ENCODE data around the gene PDE1C. TPM values are rescaled to one million over a fixed set of nuclear protein-coding genes. Genes with fewer than 3 reads are reported as not detected.

The PDE1C gene
- polyA plus RNA-seq, 1 donor from 2014 or later: not detected

DNA sequence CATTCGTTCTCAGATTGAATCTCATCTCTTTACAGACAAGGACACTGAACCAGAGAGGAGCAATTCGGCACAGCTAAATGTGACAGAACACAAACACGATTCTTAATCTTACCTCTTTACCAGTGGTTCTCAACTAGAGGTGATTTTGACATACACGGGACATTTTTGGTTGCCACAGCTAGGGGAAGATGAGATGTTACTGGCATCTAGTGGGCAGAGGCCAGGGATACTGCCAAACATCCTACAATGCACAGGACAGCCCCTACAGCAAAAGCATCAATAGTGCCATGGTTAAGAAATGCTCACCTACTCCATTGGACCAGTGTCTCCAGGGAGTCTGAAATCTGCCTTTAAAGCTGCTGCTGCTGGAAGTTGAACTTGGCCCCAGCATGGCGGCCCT is 27.3 kb downstream of the PDE1C start:
- Mint-ChIP-seq H3K36me3 (peaks cover 2% of the 10 kb centered on the region), H3K27ac (no peak overlapping the region), H3K4me1 (no peaks in the 10 kb centered on the region), H3K9me3 (peaks cover 0 to 3% (median 2%) of the 10 kb centered on the region in 3 donors), H3K27me3 (no peaks in the 10 kb centered on the region), H3K4me3 (no peak overlapping the region)

DNA sequence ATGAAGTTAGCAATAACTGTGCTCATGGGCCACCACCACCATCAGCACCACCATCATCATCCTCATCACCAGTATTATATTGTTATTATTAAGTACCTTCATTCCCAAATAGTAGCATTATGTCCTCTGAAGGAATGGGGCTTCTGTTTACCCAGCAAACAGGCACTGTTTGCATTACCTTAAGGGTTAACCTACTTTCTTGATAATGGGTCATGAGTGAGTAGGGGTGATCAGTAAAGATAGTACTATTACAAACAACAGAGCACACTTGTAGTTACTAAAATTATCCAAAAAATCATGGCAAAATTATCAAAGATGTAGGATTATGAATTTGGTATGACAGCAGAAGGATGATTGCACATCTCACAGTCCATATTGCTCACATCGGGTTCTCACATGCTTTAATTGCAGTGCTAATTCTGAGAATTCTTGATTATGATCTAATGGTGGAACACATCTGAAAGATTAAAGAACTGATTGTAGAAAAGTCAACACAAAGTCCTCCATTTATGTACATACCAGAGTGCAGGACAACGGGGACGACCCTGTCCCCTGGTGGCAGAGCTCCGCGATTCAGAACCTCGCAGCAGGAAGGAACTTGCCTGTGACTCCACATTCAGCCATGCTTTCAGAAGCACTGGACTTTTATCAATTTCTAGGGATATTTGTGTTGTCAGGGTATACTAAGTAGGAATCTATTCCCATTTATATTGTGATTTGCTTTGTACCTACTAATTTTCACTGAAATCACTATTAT is 31.0 kb downstream of the PDE1C start:
- Mint-ChIP-seq H3K27me3 (peaks cover 3% of the 10 kb centered on the region), H3K27ac (no peak overlapping the region), H3K4me1 (no peaks in the 10 kb centered on the region), H3K9me3 (peaks cover 3 to 11% (median 7%) of the 10 kb centered on the region in 3 donors), H3K36me3 (peaks cover 2% of the 10 kb centered on the region), H3K4me3 (no peak overlapping the region)

DNA sequence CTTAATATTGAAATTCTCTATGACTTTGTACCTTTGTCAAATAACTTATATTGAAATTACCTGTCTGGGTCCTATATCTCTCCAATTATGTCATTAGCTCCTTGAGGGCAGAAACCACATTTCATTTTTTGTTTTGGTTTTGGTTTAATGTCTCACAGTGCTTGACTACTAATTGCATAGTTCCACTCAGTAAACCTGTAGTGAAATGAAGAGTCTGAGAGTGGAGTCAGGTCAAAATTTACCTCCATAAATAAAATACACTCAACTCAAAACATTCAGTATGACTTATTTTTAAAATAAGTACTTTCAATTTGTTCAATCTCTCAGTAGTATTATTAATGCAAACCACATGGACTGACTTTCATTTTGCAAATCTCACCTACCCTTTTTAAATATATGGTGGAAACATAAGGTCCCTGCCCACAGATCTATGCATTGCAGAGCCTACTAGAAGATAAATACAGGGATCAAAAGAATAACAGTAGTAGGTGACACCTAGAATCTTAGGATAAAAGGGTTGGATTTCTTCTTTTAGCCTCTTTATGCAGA is 32.5 kb downstream of the PDE1C start:
- peaks cover 2% of the 10 kb centered on the region for H3K36me3 Mint-ChIP-seq
- H3K27ac Mint-ChIP-seq: no peak overlapping the region
- H3K9me3 Mint-ChIP-seq: peaks cover 2 to 11% (median 7%) of the 10 kb centered on the region in 3 donors
- H3K4me1 Mint-ChIP-seq: no peaks in the 10 kb centered on the region
- H3K27me3 Mint-ChIP-seq: peaks cover 3% of the 10 kb centered on the region
- H3K4me3 Mint-ChIP-seq: no peak overlapping the region

DNA sequence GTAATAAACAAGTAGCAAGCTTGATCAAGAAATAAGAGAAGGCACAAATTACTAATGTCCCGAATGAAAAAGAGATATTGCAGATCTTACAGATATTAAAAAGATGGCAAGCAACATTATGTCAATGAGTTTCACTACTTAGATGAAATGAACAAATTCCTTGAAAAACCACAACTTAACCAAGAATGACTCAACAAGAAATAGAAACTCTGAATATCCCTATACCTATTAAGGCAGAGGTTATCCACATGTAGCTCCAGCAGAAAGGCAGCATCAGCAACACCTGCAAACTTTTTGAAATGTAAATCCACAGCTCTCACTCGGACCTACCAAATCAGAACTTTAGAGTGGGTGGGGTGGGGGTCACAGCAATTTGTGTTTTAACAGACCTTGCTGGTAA is 33.6 kb downstream of the PDE1C start:
- Mint-ChIP-seq H3K27me3 (peaks cover 3% of the 10 kb centered on the region), H3K4me3 (no peak overlapping the region)

DNA sequence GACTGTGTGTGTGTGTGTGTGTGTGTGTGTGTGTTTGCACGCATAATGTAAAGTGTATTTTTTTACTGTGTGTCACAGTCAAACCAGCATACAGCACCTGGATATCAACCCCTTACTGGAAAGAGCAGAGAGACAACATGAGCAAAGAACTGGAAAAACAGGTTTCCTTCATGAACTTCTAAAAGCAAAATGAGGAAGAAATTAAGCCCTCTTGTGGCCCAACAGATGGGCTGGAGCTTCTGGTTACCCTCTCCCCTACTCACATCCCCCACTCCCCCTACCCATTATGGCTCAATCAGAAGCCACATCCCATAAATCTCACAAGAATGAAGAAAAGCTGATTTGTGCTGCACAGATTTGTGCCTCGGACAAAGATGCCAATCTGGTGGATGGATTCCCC is 36.2 kb downstream of the PDE1C start:
- Mint-ChIP-seq H3K27me3 (peaks cover 3% of the 10 kb centered on the region), H3K9me3 (peaks cover 1 to 11% (median 7%) of the 10 kb centered on the region in 3 donors), H3K4me1 (no peaks in the 10 kb centered on the region), H3K4me3 (no peak overlapping the region), H3K27ac (no peak overlapping the region), H3K36me3 (no peaks in the 10 kb centered on the region)

More for the DNA sequence above, 33.6 kb downstream of the PDE1C start:
- Mint-ChIP-seq H3K9me3 (peaks cover 2 to 11% (median 7%) of the 10 kb centered on the region in 3 donors), H3K4me1 (no peaks in the 10 kb centered on the region), H3K27ac (no peak overlapping the region), H3K36me3 (peaks cover 2% of the 10 kb centered on the region)

DNA sequence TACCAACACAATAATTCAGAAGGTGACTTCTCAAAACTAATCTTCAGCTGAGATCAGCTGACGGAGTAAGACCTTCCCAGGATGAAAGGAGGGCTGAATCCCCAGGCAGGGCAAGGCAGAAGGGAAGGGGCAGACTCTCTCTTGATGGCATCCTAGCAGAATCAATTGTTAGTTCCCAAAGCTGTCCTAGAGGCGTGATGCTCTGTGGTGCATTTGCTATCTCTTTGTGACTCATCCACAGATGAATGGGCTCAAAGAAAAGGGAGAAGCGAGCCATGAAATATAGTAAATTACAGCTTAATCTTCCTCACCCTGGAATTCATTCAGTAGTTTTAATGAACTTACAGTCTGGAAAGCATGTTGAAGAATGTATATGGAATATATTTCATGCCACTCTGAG is 37.2 kb downstream of the PDE1C start:
- H3K4me1 Mint-ChIP-seq: no peaks in the 10 kb centered on the region
- H3K36me3 Mint-ChIP-seq: no peaks in the 10 kb centered on the region
- peaks cover 3% of the 10 kb centered on the region for H3K27me3 Mint-ChIP-seq
- H3K27ac Mint-ChIP-seq: no peak overlapping the region
- no peak overlapping the region for H3K4me3 Mint-ChIP-seq
- H3K9me3 Mint-ChIP-seq: peaks cover 1 to 11% (median 4%) of the 10 kb centered on the region in 3 donors

DNA sequence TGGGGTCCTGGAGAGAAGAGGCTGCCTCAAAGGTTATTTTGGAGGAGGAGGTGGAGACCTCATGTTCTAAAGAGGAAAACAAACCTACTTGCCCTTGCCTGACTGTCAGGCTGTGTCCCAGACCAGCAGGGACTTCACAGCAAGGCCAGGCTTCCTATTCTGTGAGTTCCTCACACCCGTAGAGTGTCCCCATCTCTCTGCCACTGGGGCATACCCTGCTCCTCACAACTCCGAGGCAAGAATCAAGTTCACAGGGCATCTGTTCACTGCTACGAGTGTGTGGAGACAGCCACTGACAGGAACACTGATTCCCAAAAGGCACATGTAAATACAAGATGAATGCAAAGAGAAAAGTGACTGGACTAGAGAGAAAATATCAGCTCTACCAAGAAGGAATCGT is 38.0 kb downstream of the PDE1C start:
- H3K36me3 Mint-ChIP-seq: no peaks in the 10 kb centered on the region

DNA sequence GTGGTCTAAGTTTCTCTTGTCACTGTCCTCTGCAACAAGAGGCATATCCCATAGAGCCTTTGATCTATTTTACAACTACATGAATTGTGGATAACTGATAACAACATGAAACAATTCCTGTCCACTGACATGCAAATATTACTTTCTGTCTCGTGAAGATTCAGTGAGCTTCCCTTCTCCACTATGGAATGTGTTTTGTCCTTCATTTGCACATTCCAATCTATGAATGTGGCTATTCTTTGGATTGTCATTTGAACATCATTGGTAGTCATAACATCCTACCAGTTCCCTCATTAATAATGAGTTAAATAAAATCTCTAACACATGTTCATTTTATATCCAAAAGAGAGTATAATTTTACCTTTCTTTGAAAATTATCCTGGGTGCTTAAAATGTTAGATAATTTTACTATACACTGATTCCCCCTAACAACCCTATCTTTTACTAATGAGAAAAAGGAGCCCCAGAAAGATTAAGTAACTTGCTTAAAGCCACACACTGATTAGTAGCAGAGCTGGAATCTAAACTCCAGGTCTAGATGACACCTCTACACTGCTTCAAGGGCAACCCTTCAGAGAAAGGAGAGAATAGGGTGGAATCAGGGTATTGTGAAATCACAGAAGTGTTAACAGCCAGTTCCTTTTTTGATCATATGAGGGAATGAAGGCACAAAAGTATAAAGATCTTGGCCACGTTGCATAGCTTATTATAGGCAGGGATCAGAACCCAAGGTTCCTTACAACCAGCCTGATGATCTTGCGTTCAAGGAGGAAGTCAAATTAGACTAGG is 39.1 kb downstream of the PDE1C start:
- no peak overlapping the region for H3K27ac Mint-ChIP-seq
- H3K36me3 Mint-ChIP-seq: no peaks in the 10 kb centered on the region
- H3K4me3 Mint-ChIP-seq: no peak overlapping the region
- H3K27me3 Mint-ChIP-seq: peaks cover 3% of the 10 kb centered on the region
- H3K9me3 Mint-ChIP-seq: peaks cover under 1 to 8% (median 4%) of the 10 kb centered on the region in 3 donors
- no peaks in the 10 kb centered on the region for H3K4me1 Mint-ChIP-seq

More for the DNA sequence above, 38.0 kb downstream of the PDE1C start:
- H3K4me1 Mint-ChIP-seq: no peaks in the 10 kb centered on the region
- H3K4me3 Mint-ChIP-seq: no peak overlapping the region
- no peak overlapping the region for H3K27ac Mint-ChIP-seq
- H3K9me3 Mint-ChIP-seq: peaks cover 1 to 11% (median 4%) of the 10 kb centered on the region in 3 donors
- H3K27me3 Mint-ChIP-seq: peaks cover 3% of the 10 kb centered on the region

DNA sequence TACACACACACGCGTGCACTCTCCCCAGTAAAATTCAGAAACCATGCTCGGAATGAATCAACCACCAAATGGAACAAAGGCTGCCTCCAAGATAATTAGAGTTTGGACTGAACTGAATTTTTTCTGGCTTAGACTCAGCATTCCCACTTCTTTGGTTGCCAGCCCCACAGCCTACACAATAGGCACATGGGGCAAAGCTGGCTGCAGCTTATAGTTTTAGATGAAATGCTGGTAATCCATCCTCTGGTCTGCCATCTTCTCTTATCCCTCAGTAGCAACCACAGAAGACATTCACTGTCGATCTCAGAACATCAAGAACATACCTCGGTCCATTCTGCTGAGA is 44.2 kb downstream of the PDE1C start:
- Mint-ChIP-seq H3K36me3 (no peaks in the 10 kb centered on the region), H3K27ac (no peak overlapping the region)

DNA sequence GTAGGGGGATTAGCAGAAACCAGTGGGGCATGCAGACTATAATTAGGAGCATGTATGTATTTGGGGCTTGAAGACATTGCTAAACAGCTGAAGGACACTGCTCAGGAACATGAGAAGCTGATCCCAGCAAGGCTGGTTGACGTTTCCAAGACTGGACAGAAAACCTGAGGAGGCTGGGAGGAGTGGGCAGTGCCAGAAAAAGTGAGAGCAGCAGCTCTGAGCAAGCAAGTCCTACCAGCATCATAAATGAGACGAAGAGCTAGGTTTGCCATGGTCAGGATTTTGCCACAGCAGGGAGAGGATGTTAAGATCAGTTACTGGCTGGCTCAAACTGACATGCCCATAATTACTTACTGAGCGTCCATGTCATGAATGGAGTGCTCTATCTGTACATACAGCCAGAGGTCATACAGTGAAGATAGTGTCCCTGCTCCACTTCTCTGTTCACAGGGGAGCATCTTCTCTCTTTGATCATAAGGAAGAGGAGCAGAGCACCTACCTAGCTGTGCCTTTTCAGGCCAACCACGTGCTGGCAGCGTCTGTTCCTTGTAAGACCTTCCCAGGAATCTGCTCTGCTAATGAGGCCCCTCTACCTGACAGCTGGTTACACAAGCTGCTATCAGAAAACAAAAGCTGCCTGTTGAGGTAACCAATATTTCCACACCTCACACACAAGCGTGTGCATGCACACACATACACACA is 44.7 kb downstream of the PDE1C start:
- peak overlapping the region in 1 of 3 donors; percentile 45 for H3K27ac Mint-ChIP-seq
- no peaks in the 10 kb centered on the region for H3K27me3 Mint-ChIP-seq
- no peaks in the 10 kb centered on the region for H3K36me3 Mint-ChIP-seq
- H3K4me3 Mint-ChIP-seq: peak overlapping the region in 1 of 4 donors; percentile 40
- H3K9me3 Mint-ChIP-seq: peaks cover 0 to 9% (median 0%) of the 10 kb centered on the region in 3 donors
- H3K4me1 Mint-ChIP-seq: no peaks in the 10 kb centered on the region

More for the DNA sequence above, 44.2 kb downstream of the PDE1C start:
- Mint-ChIP-seq H3K27me3 (no peaks in the 10 kb centered on the region), H3K4me1 (no peaks in the 10 kb centered on the region), H3K9me3 (peaks cover 0 to 9% (median 0%) of the 10 kb centered on the region in 3 donors), H3K4me3 (no peak overlapping the region)

DNA sequence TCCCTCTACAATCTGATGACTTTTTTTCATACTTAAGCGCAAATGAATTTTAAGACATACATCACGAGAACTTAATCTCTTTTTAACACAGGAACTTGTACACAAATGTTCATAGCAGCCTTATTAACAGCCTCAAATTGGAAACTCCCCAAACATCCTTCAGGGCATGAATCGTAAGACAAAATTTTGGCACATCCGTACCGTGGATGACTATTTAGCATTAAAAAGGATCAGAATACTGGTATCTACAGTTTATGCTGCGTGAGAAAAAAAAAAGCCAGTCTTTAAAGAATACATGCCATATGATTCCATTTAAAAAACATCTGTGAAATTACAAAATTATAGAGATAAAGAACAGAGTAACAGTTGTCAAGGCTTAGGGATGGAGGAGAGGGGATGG is 46.8 kb downstream of the PDE1C start:
- no peaks in the 10 kb centered on the region for H3K27me3 Mint-ChIP-seq
- H3K36me3 Mint-ChIP-seq: no peaks in the 10 kb centered on the region
- peaks cover 0 to 8% (median under 1%) of the 10 kb centered on the region in 3 donors for H3K9me3 Mint-ChIP-seq
- H3K4me1 Mint-ChIP-seq: no peaks in the 10 kb centered on the region
- H3K27ac Mint-ChIP-seq: no peak overlapping the region
- no peak overlapping the region for H3K4me3 Mint-ChIP-seq

DNA sequence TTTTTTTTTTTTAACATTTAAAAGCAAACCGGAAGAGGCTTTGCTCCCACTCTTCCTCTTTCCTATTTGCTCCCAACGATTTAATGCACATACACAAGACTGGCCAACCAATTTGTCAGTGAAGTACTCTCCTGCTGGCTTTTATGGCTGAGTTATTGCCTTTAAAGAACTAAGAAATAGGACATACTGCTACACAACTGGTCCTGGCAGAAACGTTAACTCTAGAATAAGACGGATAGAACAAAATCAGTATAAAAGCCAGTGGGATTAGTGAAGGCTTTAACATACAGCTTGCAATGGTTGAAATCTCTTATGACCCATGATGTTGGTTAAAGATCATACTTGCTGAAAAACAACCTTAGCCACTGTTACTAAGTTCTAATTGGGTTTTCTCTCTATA is 47.2 kb downstream of the PDE1C start:
- H3K4me1 Mint-ChIP-seq: no peaks in the 10 kb centered on the region
- no peak overlapping the region for H3K4me3 Mint-ChIP-seq
- no peaks in the 10 kb centered on the region for H3K36me3 Mint-ChIP-seq
- no peaks in the 10 kb centered on the region for H3K27me3 Mint-ChIP-seq
- peaks cover 0 to 8% (median 3%) of the 10 kb centered on the region in 3 donors for H3K9me3 Mint-ChIP-seq
- no peak overlapping the region for H3K27ac Mint-ChIP-seq

DNA sequence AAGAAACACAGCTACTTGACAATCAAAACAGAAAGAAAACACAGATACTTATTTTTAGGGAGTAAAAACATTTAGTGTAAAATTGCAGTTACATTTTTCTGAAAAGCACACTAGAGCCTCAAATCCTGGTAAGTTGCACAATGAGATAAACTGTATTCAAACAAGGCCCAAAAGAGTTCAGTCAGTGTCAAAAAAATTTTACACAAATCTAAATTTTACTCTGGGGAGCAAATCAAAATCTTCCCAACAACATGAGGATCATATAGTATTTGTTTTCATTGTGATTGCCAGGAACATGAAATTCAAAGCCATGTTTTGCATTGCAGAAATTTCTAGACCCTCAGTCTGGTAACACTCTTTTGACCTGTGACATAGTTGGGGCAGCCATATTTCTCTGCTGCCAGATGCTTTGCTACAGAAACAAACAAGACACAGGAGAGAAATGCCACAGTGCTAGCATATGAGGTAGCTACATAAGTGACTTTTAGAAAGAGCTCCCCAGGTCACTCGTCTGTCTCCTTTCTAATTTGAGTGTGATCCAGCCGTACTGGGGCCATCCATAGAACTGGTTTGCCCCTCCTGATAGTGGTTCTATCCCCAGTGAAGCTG is 49.6 kb downstream of the PDE1C start:
- Mint-ChIP-seq H3K4me1 (no peaks in the 10 kb centered on the region), H3K9me3 (peaks cover 0 to 11% (median 2%) of the 10 kb centered on the region in 3 donors), H3K36me3 (no peaks in the 10 kb centered on the region), H3K27ac (no peak overlapping the region), H3K27me3 (peaks cover 1% of the 10 kb centered on the region), H3K4me3 (no peak overlapping the region)

DNA sequence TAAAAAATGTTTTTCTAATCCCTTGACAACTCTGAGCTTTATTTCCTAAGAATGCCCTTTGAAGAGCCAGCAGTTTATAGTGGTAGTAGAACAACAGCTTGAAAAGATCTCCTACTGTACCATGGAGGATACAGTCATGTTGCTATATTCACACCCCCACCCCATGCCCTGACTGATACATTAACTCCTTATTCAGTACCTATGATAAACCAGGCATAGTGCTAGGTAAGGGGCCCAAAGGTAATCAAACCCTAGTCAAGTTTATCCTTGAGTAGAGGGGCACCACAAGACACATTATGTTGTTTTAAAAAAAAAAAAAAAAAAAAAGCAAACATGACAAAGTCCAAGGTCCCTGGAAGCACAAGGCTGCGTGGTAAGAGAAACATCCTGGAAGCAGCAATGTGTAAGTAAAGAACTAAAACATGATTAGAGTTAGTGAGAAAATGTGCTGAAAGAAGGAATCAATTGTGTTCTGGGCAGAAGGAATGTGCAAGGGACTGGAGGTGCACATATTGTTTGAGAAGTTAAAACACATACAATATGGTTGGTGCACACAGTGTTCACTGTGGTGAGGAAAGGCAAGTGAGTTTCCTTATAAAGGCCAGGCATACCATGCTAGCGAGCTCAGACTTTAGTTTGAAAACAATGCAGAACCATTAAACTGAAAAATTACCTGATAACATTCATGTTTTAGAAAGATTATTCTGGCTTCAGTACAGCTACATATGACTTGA is 51.2 kb downstream of the PDE1C start:
- peaks cover 1% of the 10 kb centered on the region for H3K27me3 Mint-ChIP-seq
- no peak overlapping the region for H3K27ac Mint-ChIP-seq
- no peaks in the 10 kb centered on the region for H3K36me3 Mint-ChIP-seq
- H3K9me3 Mint-ChIP-seq: peaks cover 0 to 15% (median 2%) of the 10 kb centered on the region in 3 donors
- H3K4me1 Mint-ChIP-seq: peaks cover 0 to 1% (median 0%) of the 10 kb centered on the region in 3 donors
- H3K4me3 Mint-ChIP-seq: no peak overlapping the region
